NT2/D1 (cell line): ENCODE measurements around the gene PRDM12.
A peak's percentile ranks its signal among the peaks of the same experiment; 100 is the strongest.
"Not testable (repeated sequence)": the region's sequence is repeated elsewhere in the genome, so short reads cannot be mapped to it uniquely, and the experiment has no call there.

Source experiments
- DNase-seq: peaks from one replicate; pipeline ENCODE4 v3.0.0-alpha.2; 2011; ENCODE audit warnings: low read depth, low spot score
- H3K27me3 ChIP-seq: 2 replicates; pipeline ENCODE4 v1.6.0; 2011; ENCODE audit warnings: mild to moderate bottlenecking; ENCODE audit not compliant: insufficient read length, insufficient read depth
- H3K36me3 ChIP-seq: 2 replicates; pipeline ENCODE4 v1.6.1; 2011; ENCODE audit warnings: mild to moderate bottlenecking, low read length, mixed read lengths; ENCODE audit not compliant: insufficient read depth, insufficient read length
- H3K4me1 ChIP-seq: 2 replicates; pipeline ENCODE4 v1.5.1; 2011; ENCODE audit not compliant: insufficient read depth, insufficient read length
- H3K4me3 ChIP-seq: 2 replicates; pipeline ENCODE4 v1.5.1; 2011; ENCODE audit warnings: low read depth; ENCODE audit not compliant: insufficient read length
- H3K9ac ChIP-seq: 2 replicates; pipeline ENCODE4 v1.6.0; 2011; ENCODE audit warnings: low read depth; ENCODE audit not compliant: insufficient read length
- H3K9me3 ChIP-seq: 2 replicates; pipeline ENCODE4 v1.5.1; 2011; ENCODE audit warnings: mild to moderate bottlenecking, low read length; ENCODE audit not compliant: insufficient read depth
- SUZ12 ChIP-seq: IDR thresholded peaks from 2 replicates; pipeline ENCODE4 v1.6.1; 2011; ENCODE audit not compliant: insufficient read length, insufficient read depth; ENCODE audit errors: extremely low read depth
- YY1 ChIP-seq: IDR thresholded peaks from 2 replicates; pipeline ENCODE4 v1.6.1; 2011; ENCODE audit not compliant: insufficient read length, insufficient read depth
- ZNF274 ChIP-seq: IDR thresholded peaks from 2 replicates; pipeline ENCODE4 v1.6.1; 2011; ENCODE audit warnings: mild to moderate bottlenecking, low read depth, low read length

The PRDM12 gene

GRCh38 chr9:130685104-130685503, 20.7 kb downstream of the PRDM12 start:
- TF ChIP-seq SUZ12, result no peak
- no peak for TF ChIP-seq YY1
- no peak for TF ChIP-seq ZNF274

GRCh38 chr9:130685945-130686344, 21.6 kb downstream of the PRDM12 start:
- H3K27me3 ChIP-seq, result peaks cover 13% of the 10 kb centered on the region
- H3K4me3 ChIP-seq, DNase-seq, H3K4me1 ChIP-seq, H3K9ac ChIP-seq, H3K36me3 ChIP-seq: not testable (repeated sequence)
- H3K9me3 ChIP-seq, result peaks cover 10% of the 10 kb centered on the region; the same call in 1 of the 2 replicates

More at GRCh38 chr9:130685104-130685503, 20.7 kb downstream of the PRDM12 start:
- no peak for DNase-seq
- H3K4me3 ChIP-seq, result no peak overlapping the region
- H3K4me1 ChIP-seq, result peaks cover 6% of the 10 kb centered on the region
- H3K9me3 ChIP-seq, result peaks cover 10% of the 10 kb centered on the region; the same call in 1 of the 2 replicates
- H3K27me3 ChIP-seq, result peaks cover 20% of the 10 kb centered on the region
- H3K9ac ChIP-seq, result no peak overlapping the region
- H3K36me3 ChIP-seq, result no peaks in the 10 kb centered on the region

GRCh38 chr9:130687615-130688014, 23.2 kb downstream of the PRDM12 start:
- Histone ChIP-seq H3K4me3 (no peak overlapping the region), H3K9ac (no peak overlapping the region), H3K4me1 (no peaks in the 10 kb centered on the region), H3K27me3 (peaks cover 6% of the 10 kb centered on the region), H3K36me3 (no peaks in the 10 kb centered on the region), H3K9me3 (peaks cover 10% of the 10 kb centered on the region; the same call in 1 of the 2 replicates)
- no peak for TF ChIP-seq ZNF274
- TF ChIP-seq YY1, result no peak
- no peak for TF ChIP-seq SUZ12
- no peak for DNase-seq

GRCh38 chr9:130688072-130688471, 23.7 kb downstream of the PRDM12 start:
- DNase-seq, result no peak
- peaks cover 6% of the 10 kb centered on the region for H3K27me3 ChIP-seq
- no peaks in the 10 kb centered on the region for H3K36me3 ChIP-seq
- TF ChIP-seq ZNF274 (no peak), YY1 (no peak), SUZ12 (no peak)
- H3K4me3 ChIP-seq, result no peak overlapping the region
- H3K9ac ChIP-seq, result no peak overlapping the region
- H3K9me3 ChIP-seq, result peaks cover 10% of the 10 kb centered on the region; the same call in 1 of the 2 replicates
- no peaks in the 10 kb centered on the region for H3K4me1 ChIP-seq

GRCh38 chr9:130689572-130689936, 25.2 kb downstream of the PRDM12 start:
- Histone ChIP-seq H3K4me1 (no peaks in the 10 kb centered on the region), H3K36me3 (no peaks in the 10 kb centered on the region), H3K9me3 (peaks cover 9% of the 10 kb centered on the region; the same call in 1 of the 2 replicates), H3K27me3 (peaks cover 6% of the 10 kb centered on the region), H3K9ac (no peak overlapping the region), H3K4me3 (no peak overlapping the region)
- DNase-seq, result no peak
- TF ChIP-seq ZNF274 (no peak), SUZ12 (no peak)

- Histone ChIP-seq H3K4me3 (no peak overlapping the region), H3K4me1 (peaks cover under 1% of the 10 kb centered on the region), H3K27me3 (peaks cover 6% of the 10 kb centered on the region), H3K9me3 (peaks cover 3% of the 10 kb centered on the region; the same call in 1 of the 2 replicates), H3K9ac (no peak overlapping the region), H3K36me3 (peaks cover 3% of the 10 kb centered on the region)
- no peak for TF ChIP-seq ZNF274
- no peak for TF ChIP-seq YY1
- no peak for TF ChIP-seq SUZ12
- no peak for DNase-seq
These were observed 25.7 kb downstream of the PRDM12 start for GRCh38 chr9:130689937-130690700.

GRCh38 chr9:130692321-130692720, 27.9 kb downstream of the PRDM12 start:
- Histone ChIP-seq H3K9ac (peak overlapping the region; percentile 52), H3K27me3 (peaks cover 6% of the 10 kb centered on the region), H3K4me1 (peaks cover 8% of the 10 kb centered on the region), H3K4me3 (peak overlapping the region; percentile 92), H3K9me3 (no peaks in the 10 kb centered on the region), H3K36me3 (peaks cover 25% of the 10 kb centered on the region)
- TF ChIP-seq YY1 (peak; percentile 10), ZNF274 (no peak), SUZ12 (no peak)
- peak; percentile 85 for DNase-seq
